ENCODE data around the gene HOXA3.

The HOXA3 gene

GRCh38 chr7:27180431-27181420 lies 28.3 kb upstream of the HOXA3 start:
- TF ChIP-seq, protein P1, sequence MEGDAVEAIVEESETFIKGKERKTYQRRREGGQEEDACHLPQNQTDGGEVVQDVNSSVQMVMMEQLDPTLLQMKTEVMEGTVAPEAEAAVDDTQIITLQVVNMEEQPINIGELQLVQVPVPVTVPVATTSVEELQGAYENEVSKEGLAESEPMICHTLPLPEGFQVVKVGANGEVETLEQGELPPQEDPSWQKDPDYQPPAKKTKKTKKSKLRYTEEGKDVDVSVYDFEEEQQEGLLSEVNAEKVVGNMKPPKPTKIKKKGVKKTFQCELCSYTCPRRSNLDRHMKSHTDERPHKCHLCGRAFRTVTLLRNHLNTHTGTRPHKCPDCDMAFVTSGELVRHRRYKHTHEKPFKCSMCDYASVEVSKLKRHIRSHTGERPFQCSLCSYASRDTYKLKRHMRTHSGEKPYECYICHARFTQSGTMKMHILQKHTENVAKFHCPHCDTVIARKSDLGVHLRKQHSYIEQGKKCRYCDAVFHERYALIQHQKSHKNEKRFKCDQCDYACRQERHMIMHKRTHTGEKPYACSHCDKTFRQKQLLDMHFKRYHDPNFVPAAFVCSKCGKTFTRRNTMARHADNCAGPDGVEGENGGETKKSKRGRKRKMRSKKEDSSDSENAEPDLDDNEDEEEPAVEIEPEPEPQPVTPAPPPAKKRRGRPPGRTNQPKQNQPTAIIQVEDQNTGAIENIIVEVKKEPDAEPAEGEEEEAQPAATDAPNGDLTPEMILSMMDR (IDR thresholded peaks at IDR 0.05; ENCODE audit: extremely low read depth, insufficient read depth, missing control alignments), result no peak
- no peak for DNase-seq (ENCODE audit: low spot score)
- in situ Hi-C loops (cut with MboI; ENCODE audit: low pct_unique_long_range_greater_than_20kb, low sequenced_read_pairs, unreplicated experiment), result no loop called here

GRCh38 chr7:27179503-27180430 lies 27.4 kb upstream of the HOXA3 start:
- peak; percentile 82 for DNase-seq (ENCODE audit: low spot score)
- TF ChIP-seq, protein P1 (IDR thresholded peaks at IDR 0.05; ENCODE audit: extremely low read depth, insufficient read depth, missing control alignments), result peak; percentile 71
- in situ Hi-C loops (cut with MboI; ENCODE audit: low pct_unique_long_range_greater_than_20kb, low sequenced_read_pairs, unreplicated experiment), result no loop called here

DNA sequence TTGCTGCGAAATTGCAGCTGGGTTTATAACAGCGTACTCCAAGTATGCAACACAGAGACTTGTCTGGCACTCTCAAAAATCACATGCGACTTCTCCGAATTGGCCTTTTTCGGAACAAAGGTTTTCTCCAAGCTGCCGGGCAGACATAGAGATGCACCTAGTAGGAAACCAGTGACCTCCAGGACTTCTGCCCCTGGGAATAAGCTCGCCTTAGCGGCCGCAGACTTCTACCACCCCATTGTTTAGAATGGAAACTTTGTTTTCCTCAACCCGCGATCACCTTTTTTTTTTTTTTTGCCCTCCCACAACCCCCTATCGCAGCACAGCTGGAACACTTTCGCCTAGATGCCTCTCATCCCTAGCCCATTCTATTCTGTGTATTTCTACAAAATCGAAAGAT lies 26.6 kb upstream of the HOXA3 start:
- in situ Hi-C loops (cut with MboI; ENCODE audit: low pct_unique_long_range_greater_than_20kb, low sequenced_read_pairs, unreplicated experiment), result no loop called here
- no peak for DNase-seq (ENCODE audit: low spot score)
- TF ChIP-seq, protein P1 (IDR thresholded peaks at IDR 0.05; ENCODE audit: extremely low read depth, insufficient read depth, missing control alignments), result no peak

GRCh38 chr7:27178366-27178765 lies 26.0 kb upstream of the HOXA3 start:
- TF ChIP-seq, protein P1 (IDR thresholded peaks at IDR 0.05; ENCODE audit: extremely low read depth, insufficient read depth, missing control alignments), result no peak
- DNase-seq (ENCODE audit: low spot score), result no peak
- in situ Hi-C loops (cut with MboI; ENCODE audit: low pct_unique_long_range_greater_than_20kb, low sequenced_read_pairs, unreplicated experiment), result no loop called here

- TF ChIP-seq, protein P1 (IDR thresholded peaks at IDR 0.05; ENCODE audit: extremely low read depth, insufficient read depth, missing control alignments), result no peak
- DNase-seq (ENCODE audit: low spot score), result no peak
- in situ Hi-C loops (cut with MboI; ENCODE audit: low pct_unique_long_range_greater_than_20kb, low sequenced_read_pairs, unreplicated experiment), result no loop called here
Observed at GRCh38 chr7:27177795-27178320, 25.5 kb upstream of the HOXA3 start.
